ENCODE measurements around the gene HTT. TPM values are rescaled to one million over a fixed set of nuclear protein-coding genes. Genes with fewer than 3 reads are reported as not detected.

The HTT gene
- total RNA-seq, 1 donor from 2014 or later = 82.8 TPM

DNA sequence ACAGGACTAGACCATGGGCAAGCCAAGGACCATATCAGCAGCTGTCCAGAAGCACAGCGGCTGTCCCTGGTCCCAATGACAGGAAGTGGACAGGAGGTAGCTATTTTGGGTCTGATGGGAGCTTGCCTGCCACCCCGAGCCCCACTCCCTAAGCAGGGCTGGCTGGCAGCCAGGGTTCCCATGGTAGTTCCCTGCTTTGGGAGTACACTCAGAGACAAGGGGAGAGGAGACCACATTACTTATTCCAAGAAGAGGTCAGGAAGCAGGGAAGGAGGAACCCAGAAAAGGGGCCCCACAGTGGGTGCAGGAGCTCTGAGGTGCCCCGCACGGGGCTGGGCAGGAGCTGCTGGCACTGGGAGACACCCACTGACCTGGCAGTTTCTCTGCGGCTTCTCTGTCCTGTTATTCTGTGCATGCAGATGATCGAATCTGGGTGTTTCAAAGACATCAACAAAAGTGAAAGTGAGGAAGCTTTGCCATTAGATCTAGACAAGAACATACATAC, 36.5 kb upstream of the HTT start:
- H3K27me3 Mint-ChIP-seq = peaks cover 10% of the 10 kb centered on the region
- no peak for DNase-seq (ENCODE audit: low spot score, unreplicated experiment)
- no peak overlapping the region for H3K4me3 Mint-ChIP-seq (ENCODE audit: low read depth)
- H3K4me1 Mint-ChIP-seq (ENCODE audit: low read depth) = peaks cover 10% of the 10 kb centered on the region
- H3K36me3 Mint-ChIP-seq (ENCODE audit: insufficient read depth) = no peaks in the 10 kb centered on the region
- no peak overlapping the region for H3K27ac Mint-ChIP-seq
- TF ChIP-seq, protein P1, sequence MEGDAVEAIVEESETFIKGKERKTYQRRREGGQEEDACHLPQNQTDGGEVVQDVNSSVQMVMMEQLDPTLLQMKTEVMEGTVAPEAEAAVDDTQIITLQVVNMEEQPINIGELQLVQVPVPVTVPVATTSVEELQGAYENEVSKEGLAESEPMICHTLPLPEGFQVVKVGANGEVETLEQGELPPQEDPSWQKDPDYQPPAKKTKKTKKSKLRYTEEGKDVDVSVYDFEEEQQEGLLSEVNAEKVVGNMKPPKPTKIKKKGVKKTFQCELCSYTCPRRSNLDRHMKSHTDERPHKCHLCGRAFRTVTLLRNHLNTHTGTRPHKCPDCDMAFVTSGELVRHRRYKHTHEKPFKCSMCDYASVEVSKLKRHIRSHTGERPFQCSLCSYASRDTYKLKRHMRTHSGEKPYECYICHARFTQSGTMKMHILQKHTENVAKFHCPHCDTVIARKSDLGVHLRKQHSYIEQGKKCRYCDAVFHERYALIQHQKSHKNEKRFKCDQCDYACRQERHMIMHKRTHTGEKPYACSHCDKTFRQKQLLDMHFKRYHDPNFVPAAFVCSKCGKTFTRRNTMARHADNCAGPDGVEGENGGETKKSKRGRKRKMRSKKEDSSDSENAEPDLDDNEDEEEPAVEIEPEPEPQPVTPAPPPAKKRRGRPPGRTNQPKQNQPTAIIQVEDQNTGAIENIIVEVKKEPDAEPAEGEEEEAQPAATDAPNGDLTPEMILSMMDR (IDR thresholded peaks at IDR 0.05; ENCODE audit: unreplicated experiment) = no peak
- H3K9me3 Mint-ChIP-seq (ENCODE audit: low read depth) = no peaks in the 10 kb centered on the region

- Mint-ChIP-seq H3K9me3 (ENCODE audit: low read depth) (no peaks in the 10 kb centered on the region), H3K4me3 (ENCODE audit: low read depth) (no peak overlapping the region), H3K27ac (no peak overlapping the region), H3K36me3 (ENCODE audit: insufficient read depth) (no peaks in the 10 kb centered on the region), H3K27me3 (peaks cover 10% of the 10 kb centered on the region), H3K4me1 (ENCODE audit: low read depth) (peaks cover 10% of the 10 kb centered on the region)
- TF ChIP-seq, protein P1 (IDR thresholded peaks at IDR 0.05; ENCODE audit: unreplicated experiment) = no peak
- DNase-seq (ENCODE audit: low spot score, unreplicated experiment) = no peak
Observed at GRCh38 chr4:3039706-3040366, 34.6 kb upstream of the HTT start.

- no peaks in the 10 kb centered on the region for H3K9me3 Mint-ChIP-seq (ENCODE audit: low read depth)
Observed at GRCh38 chr4:3040452-3041191, 33.9 kb upstream of the HTT start.

DNA sequence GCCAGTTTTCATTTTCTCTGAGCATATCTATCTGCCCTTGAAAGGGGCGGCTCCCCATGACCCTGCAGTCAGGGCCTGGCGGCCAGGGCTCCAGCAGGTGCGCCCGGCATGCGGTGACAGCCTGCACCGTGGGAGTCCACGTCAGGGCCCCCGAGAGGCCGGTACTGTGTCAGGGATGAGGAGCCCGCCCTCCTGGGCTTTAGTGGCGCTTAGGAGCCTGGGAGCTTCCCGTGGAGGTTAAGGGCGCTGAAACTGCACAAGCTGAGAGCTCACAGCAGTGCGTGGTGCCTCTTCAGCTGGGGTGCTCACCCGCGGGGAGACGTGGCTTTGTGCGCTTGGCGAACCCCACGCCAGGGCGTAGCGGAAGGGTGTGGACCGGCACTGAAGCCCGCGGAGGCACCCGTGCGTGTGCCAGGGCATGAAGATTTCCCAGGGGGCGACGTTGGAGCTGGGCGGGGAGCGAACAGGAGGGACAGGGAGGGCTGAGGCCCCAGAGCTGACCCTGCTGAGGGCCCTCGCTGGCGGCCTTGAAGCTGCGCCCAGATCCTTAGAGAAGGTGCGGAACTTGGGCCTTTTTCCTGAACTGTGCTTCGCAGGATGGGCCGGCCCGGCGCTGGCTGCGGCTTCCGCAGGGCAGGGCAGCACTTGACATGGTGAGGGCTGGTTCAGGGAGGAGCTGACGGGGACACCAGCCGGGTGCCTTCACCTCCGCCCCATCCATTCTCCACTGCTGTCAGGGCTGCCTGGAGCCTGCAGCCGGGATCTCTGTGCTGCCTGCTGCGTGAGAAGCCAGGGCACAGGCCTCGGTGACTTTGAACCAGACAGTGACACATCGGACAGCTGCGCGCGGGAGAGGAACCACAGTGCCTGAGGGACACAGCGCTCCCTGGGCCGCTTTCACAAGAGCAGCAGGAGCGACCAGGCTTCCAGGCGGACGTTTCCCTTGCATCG, 33.0 kb upstream of the HTT start:
- Mint-ChIP-seq H3K9me3 (ENCODE audit: low read depth) (no peaks in the 10 kb centered on the region), H3K4me1 (ENCODE audit: low read depth) (peaks cover 10% of the 10 kb centered on the region), H3K4me3 (ENCODE audit: low read depth) (no peak overlapping the region), H3K27me3 (peaks cover 4% of the 10 kb centered on the region), H3K36me3 (ENCODE audit: insufficient read depth) (no peaks in the 10 kb centered on the region), H3K27ac (no peak overlapping the region)
- TF ChIP-seq, protein P1 (IDR thresholded peaks at IDR 0.05; ENCODE audit: unreplicated experiment) = no peak
- DNase-seq (ENCODE audit: low spot score, unreplicated experiment) = no peak

More at GRCh38 chr4:3040452-3041191, 33.9 kb upstream of the HTT start:
- Mint-ChIP-seq H3K4me3 (ENCODE audit: low read depth) (no peak overlapping the region), H3K36me3 (ENCODE audit: insufficient read depth) (no peaks in the 10 kb centered on the region), H3K27ac (no peak overlapping the region), H3K4me1 (ENCODE audit: low read depth) (peaks cover 10% of the 10 kb centered on the region), H3K27me3 (peaks cover 10% of the 10 kb centered on the region)
- TF ChIP-seq, protein P1 (IDR thresholded peaks at IDR 0.05; ENCODE audit: unreplicated experiment) = no peak
- no peak for DNase-seq (ENCODE audit: low spot score, unreplicated experiment)

DNA sequence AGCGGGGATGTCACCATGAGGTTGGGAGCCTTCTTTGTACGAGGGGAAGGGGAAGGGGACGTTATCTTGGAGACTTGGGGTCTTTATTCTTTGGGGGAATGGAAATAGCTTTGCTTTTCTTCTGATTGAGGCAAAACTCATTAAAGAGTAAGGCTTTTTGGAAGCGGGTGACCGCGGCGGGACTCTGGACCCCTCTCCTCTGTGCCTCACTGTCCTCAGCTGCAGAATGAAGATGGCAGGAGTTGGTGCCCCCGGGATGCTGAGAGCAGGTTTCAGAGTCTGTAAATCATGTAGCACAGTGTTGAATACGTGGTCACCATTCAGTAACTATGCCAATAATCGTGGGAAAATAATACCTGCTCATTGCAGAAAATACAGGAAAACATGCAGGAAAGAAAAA, 32.3 kb upstream of the HTT start:
- Mint-ChIP-seq H3K9me3 (ENCODE audit: low read depth) (no peaks in the 10 kb centered on the region), H3K36me3 (ENCODE audit: insufficient read depth) (no peaks in the 10 kb centered on the region), H3K4me1 (ENCODE audit: low read depth) (peaks cover 5% of the 10 kb centered on the region), H3K27ac (peak overlapping the region; percentile 45), H3K27me3 (peaks cover 4% of the 10 kb centered on the region), H3K4me3 (ENCODE audit: low read depth) (no peak overlapping the region)
- DNase-seq (ENCODE audit: low spot score, unreplicated experiment) = no peak
- TF ChIP-seq, protein P1 (IDR thresholded peaks at IDR 0.05; ENCODE audit: unreplicated experiment) = no peak

All from progenitor cell of endocrine pancreas (in vitro differentiated cells).